Activated B cell treated with CpG ODN at 0.5 μM for 24 hours (primary cell): ENCODE results near the gene ICOS. TPM values are rescaled to one million over a fixed set of nuclear protein-coding genes. Genes with fewer than 3 reads are reported as not detected.

Experiments used
- ATAC-seq: fragments of 200-7000 bp; cut with Tn5 transposase; one replicate; pipeline ENCODE4 v1.10.0; 2021; ENCODE audit warnings: low read depth, mild to moderate bottlenecking, moderate library complexity
- CTCF ChIA-PET: fragments of 350-600 bp; sonication (Branson Sonifier 250); formaldehyde crosslinking; loops from one replicate; lab custom pipeline; 2021; ENCODE audit warnings: antibody characterized with exemption; lab: Charles Lee
- POLR2A ChIA-PET: fragments of 350-600 bp; sonication (Branson Sonifier 250); formaldehyde crosslinking; loops from one replicate; lab custom pipeline; 2021; ENCODE audit warnings: antibody characterized with exemption; lab: Charles Lee
- DNase-seq: peaks from one replicate; pipeline ENCODE4 v3.0.0; 2022
- H3K27ac Mint-ChIP-seq: one replicate; pipeline ENCODE4 v1.8.0; 2020; ENCODE audit warnings: mixed read lengths
- H3K27me3 Mint-ChIP-seq: one replicate; pipeline ENCODE4 v1.8.0; 2021; ENCODE audit warnings: mixed read lengths
- H3K36me3 Mint-ChIP-seq: one replicate; pipeline ENCODE4 v1.8.0; 2021; ENCODE audit warnings: low read depth, mixed read lengths
- H3K4me1 Mint-ChIP-seq: one replicate; pipeline ENCODE4 v1.8.0; 2021; ENCODE audit warnings: mixed read lengths
- H3K4me3 Mint-ChIP-seq: one replicate; pipeline ENCODE4 v1.8.0; 2020; ENCODE audit warnings: mild to moderate bottlenecking, mixed read lengths
- H3K9me3 Mint-ChIP-seq: one replicate; pipeline ENCODE4 v1.8.0; 2020; ENCODE audit warnings: mixed read lengths
- intact Hi-C: fragments of 100-400 bp; cut with micrococcal nuclease; formaldehyde crosslinking; loops from one replicate; pipeline ENCODE4 v1.15.1; 2024
- total RNA-seq: library from RNA; stranded (reverse); gene quantifications from 2 replicates; pipeline ENCODE4 v1.2.3, GENCODE V29; 2022
- TF ChIP-seq, protein P1 (sequence below): fragments of 200-600 bp; IDR thresholded peaks from one replicate; pipeline ENCODE4 v1.8.0; 2022; ENCODE audit warnings: antibody characterized with exemption, mild to moderate bottlenecking

The ICOS gene
- total RNA-seq, 1 donor from 2014 or later, result not detected

- Mint-ChIP-seq H3K4me3 (no peak overlapping the region), H3K36me3 (no peaks in the 10 kb centered on the region), H3K9me3 (no peaks in the 10 kb centered on the region), H3K4me1 (no peaks in the 10 kb centered on the region), H3K27me3 (peaks cover 14% of the 10 kb centered on the region), H3K27ac (no peak overlapping the region)
- intact Hi-C loops, result no loop called here
- no peak for ATAC-seq
- DNase-seq, result no peak
- ChIA-PET CTCF (no interaction called here), POLR2A (no interaction called here)
- TF ChIP-seq, protein P1, sequence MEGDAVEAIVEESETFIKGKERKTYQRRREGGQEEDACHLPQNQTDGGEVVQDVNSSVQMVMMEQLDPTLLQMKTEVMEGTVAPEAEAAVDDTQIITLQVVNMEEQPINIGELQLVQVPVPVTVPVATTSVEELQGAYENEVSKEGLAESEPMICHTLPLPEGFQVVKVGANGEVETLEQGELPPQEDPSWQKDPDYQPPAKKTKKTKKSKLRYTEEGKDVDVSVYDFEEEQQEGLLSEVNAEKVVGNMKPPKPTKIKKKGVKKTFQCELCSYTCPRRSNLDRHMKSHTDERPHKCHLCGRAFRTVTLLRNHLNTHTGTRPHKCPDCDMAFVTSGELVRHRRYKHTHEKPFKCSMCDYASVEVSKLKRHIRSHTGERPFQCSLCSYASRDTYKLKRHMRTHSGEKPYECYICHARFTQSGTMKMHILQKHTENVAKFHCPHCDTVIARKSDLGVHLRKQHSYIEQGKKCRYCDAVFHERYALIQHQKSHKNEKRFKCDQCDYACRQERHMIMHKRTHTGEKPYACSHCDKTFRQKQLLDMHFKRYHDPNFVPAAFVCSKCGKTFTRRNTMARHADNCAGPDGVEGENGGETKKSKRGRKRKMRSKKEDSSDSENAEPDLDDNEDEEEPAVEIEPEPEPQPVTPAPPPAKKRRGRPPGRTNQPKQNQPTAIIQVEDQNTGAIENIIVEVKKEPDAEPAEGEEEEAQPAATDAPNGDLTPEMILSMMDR, result no peak
These were observed 45.1 kb upstream of the ICOS start for GRCh38 chr2:203891474-203891873.

GRCh38 chr2:203892207-203892606 lies 44.4 kb upstream of the ICOS start:
- Mint-ChIP-seq H3K9me3 (no peaks in the 10 kb centered on the region), H3K27ac (no peak overlapping the region), H3K4me3 (no peak overlapping the region), H3K27me3 (peaks cover 14% of the 10 kb centered on the region), H3K36me3 (no peaks in the 10 kb centered on the region), H3K4me1 (peaks cover 5% of the 10 kb centered on the region)
- intact Hi-C loops, result no loop called here
- ChIA-PET CTCF (no interaction called here), POLR2A (no interaction called here)
- ATAC-seq (no peak), DNase-seq (no peak)
- TF ChIP-seq, protein P1, result no peak

GRCh38 chr2:203893401-203893800 lies 43.2 kb upstream of the ICOS start:
- POLR2A ChIA-PET, result no interaction called here
- Mint-ChIP-seq H3K4me1 (peaks cover 17% of the 10 kb centered on the region), H3K36me3 (no peaks in the 10 kb centered on the region), H3K27me3 (peaks cover 14% of the 10 kb centered on the region), H3K4me3 (no peak overlapping the region), H3K27ac (no peak overlapping the region), H3K9me3 (no peaks in the 10 kb centered on the region)
- TF ChIP-seq, protein P1, result no peak
- CTCF ChIA-PET, result no interaction called here
- intact Hi-C loops, result no loop called here
- no peak for ATAC-seq
- DNase-seq, result no peak

- Mint-ChIP-seq H3K36me3 (no peaks in the 10 kb centered on the region), H3K27ac (no peak overlapping the region), H3K9me3 (no peaks in the 10 kb centered on the region), H3K4me1 (peaks cover 18% of the 10 kb centered on the region), H3K27me3 (peaks cover 14% of the 10 kb centered on the region), H3K4me3 (no peak overlapping the region)
- ChIA-PET CTCF (no interaction called here), POLR2A (no interaction called here)
- no peak for ATAC-seq
- TF ChIP-seq, protein P1, result no peak
- intact Hi-C loops, result no loop called here
- DNase-seq, result no peak
These were observed 42.7 kb upstream of the ICOS start for GRCh38 chr2:203893840-203894239.

DNA sequence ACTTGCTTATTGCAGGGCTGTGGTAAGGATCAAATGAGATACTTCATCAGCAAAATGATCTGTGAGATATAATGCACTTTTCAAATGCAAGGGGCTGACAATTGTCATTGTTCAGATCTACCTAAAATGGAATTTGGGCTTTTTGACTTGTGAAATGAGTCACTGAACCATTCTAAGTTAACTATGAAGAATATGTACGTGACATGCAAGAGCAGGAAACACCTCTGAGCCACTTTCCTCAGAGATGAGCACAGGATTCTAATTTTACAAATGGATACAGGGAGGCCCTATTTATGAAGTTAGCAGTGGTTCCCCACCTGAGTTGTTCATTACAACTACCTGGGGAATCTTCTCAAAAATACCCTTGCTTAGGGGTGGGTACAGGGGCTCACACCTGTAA lies 42.3 kb upstream of the ICOS start:
- ATAC-seq (no peak), DNase-seq (no peak)
- TF ChIP-seq, protein P1, result no peak
- peaks cover 18% of the 10 kb centered on the region for H3K4me1 Mint-ChIP-seq
- H3K4me3 Mint-ChIP-seq, result no peak overlapping the region
- no peaks in the 10 kb centered on the region for H3K36me3 Mint-ChIP-seq
- H3K9me3 Mint-ChIP-seq, result no peaks in the 10 kb centered on the region
- ChIA-PET POLR2A (no interaction called here), CTCF (no interaction called here)
- H3K27ac Mint-ChIP-seq, result no peak overlapping the region
- H3K27me3 Mint-ChIP-seq, result peaks cover 14% of the 10 kb centered on the region
- intact Hi-C loops, result no loop called here
